ENCODE data around the gene GSPT2.
"Not testable (repeated sequence)": the region's sequence is repeated elsewhere in the genome, so short reads cannot be mapped to it uniquely, and the experiment has no call there.

GSPT2 gene

DNA sequence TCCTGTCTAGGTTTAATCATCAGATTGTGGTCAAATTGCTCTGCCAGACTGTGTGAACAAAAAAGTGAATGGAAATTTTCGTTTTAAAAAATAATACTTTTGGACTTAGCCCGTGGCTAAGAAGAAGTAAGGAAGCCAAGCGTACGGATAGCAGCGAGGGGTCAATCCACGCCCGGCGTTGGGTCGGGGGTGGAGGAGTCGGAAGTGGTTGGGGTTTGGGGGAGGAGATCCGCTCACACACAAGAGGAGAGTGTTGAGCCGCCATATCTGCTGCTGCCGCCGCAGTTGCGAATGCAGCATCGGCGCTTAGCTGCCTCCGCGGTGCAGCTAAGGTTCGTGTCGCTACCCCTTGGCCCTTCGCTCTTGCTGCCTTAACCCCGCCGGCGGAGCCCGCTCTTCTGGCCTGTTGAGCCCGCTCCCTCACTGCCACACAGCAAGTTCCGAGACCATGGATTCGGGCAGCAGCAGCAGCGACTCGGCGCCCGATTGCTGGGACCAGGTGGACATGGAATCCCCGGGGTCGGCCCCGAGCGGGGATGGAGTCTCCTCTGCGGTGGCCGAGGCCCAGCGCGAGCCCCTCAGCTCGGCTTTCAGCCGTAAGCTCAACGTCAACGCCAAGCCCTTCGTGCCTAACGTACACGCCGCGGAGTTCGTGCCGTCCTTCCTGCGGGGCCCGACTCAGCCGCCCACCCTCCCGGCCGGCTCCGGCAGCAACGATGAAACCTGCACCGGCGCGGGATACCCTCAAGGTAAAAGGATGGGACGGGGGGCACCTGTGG is at the start of gene GSPT2:
Gene GSPT2, plus strand, starts transcription at position 264 of the 779 bp plus-strand sequence. Its CDS starts 185 bp downstream, at position 449.
- peak; percentile 83 for DNase-seq

DNA sequence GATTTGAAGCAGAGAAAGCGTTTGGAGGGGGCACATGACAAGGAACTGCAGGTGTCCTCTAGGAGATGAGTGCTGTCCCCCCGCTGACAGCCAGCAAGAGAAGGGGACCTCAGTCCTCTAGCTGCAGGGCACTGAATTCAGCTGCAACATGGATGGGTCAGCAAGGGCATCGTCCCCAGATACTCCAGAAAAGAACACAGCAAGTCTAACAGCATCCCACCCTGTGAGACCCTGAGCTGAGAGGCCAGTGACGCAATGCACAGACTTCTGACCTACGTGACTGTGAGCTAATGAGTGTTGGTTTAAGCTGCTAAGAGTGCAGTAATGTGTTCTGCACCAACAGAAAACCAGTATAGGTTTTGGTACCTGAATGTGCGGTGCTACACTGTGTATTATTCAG is 49.0 kb upstream of the GSPT2 start:
- no peak for DNase-seq

DNA sequence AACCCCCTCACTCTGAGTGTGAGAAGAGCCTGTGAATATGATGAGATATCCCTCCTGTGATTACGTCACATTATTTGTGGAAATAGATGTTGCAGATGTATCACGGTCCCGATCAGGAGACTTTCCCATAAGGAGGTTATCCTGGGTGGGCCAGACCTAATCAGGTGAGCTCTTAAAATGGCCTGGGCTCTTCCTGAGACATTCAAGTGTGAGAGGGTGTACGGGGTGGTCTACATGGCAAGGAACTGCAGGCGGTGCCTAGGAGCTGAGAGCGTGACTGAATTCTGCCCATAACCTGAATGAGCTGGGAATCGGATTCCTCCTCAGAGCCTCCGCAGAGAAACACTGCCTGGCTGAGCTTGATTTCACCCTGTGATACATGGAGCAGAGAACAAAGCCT is 45.8 kb upstream of the GSPT2 start:
- DNase-seq = no peak

DNA sequence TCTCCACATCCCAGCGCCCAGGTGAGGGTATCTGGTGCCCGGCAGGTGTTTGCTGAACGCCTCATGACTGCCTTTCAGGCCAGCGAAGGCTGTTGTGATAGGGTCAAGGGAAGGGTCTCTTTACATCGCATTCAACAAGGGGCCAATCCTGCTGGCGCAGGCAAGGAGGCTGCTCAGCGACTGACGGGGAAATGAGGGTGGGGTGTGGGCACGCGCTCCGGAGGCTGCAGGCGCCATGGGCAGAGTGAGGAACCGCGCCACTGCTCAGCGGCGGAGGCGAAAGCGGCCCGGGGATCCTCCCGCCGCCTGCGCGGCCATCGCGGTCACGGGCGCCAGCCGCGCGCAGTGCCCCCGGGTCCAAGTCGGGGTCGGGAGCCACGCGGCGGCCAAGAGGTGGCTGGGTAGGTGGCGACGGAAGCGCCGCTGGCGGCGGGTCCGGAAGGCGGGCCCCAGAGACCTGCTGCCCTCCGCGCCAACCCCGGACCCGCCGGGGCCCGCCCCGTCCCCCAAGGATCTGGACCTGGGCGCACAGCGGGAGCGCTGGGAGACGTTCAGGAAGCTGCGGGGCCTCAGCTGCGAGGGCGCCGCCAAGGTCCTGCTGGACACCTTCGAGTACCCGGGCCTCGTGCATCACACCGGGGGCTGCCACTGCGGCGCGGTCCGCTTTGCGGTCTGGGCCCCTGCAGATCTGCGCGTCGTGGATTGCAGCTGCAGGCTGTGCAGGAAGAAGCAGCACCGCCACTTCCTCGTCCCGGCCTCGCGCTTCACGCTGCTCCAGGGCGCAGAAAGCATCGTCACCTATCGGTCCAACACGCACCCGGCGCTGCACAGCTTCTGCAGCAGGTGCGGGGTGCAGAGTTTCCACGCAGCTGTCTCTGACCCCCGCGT is 32.7 kb upstream of the GSPT2 start, which contains the start of gene CENPVL1:
Gene CENPVL1, plus strand, starts transcription at position 236 of the 888 bp plus-strand sequence. Its CDS starts 0 bp downstream, at position 236.
- not testable (repeated sequence) for DNase-seq

DNA sequence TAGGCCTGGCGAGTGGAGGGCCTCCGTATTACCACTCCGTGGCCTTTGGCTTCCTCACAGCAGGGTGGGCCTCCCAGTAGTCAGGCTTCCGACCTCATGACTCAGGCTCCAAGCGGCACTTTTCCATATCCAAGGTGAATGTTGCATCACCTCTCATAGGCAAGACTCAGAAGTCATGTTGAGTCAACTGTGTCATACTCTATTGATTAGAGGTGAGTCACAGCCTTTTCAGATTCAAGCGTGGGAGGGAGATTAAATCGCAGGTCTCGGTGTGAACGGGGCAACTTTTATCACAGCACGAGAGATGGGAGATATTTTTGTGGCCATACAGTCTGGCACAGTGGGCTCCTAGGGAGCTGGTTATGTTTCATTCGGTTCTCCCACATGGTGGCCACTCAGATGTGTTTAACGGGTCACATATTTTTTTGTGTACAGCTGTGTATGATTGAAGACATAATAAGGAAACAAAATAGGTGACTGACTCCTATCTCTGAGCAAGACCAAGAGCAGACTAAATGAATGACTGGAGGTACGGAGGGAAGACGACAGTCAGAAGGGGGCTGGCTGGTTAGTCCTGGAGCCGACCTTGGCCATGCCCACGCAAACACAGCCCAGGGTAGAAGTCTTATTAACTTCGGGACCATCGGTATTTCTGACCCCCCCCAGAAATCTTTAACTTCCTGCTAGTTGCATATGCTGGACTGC is 30.1 kb upstream of the GSPT2 start:
- not testable (repeated sequence) for DNase-seq

DNA sequence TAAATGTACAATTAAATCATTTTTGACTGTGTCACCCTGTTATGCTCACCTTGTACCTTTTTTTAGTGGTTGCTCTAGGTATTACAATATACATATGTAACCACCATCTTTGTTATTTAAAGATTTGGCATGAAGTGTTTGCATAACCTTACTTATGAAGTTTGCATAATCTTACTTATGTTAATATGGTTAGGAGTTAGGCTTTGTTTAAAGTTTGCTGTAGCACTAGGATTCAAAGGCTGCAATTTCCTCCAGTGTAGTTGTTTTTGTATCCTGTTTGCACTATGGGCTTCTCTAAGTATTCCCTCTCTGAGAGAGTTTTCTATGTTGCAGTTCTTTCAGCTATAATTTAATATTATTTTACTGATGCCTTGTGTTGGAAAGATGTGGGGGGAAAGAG is 15.0 kb upstream of the GSPT2 start:
- DNase-seq = no peak

DNA sequence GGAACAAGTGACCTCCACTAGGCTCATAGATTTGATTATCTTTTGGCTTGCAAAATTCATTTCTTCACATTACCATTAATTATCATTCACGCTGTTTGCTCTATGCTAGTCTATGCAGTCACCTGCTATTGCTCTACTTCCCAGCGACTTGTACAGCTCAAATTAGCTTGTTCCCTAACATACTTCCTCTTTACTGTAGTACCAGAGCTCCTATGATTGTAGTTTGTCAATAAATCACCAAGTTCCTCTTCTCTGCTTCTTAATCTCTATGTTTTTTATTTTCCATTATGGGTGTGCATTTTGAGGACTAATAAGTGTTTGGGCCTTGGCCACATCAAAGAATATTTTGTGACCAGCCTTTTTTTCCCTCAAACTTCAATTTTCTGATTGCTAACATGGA is 6.2 kb upstream of the GSPT2 start:
- no peak for DNase-seq

DNA sequence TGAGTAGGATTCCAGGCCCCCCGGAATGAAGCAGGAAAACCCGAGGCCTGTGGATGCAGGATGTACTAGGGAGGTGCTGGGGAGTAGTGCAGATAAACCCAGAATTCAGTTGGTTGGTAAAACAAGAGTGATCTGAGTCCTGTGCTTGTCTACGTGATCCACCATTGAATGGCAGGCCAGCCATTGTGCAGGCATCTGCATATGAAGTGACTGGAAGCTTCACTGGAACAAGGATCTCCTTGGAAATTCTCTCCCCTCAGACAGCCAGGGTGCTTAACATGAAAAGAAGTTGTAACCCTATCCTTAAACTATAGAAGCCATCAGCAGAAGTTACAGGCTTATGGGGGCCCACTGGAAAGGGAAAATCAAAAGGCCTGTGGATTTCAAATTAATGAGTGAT is 656 bp upstream of the GSPT2 start:
- no peak for DNase-seq

DNA sequence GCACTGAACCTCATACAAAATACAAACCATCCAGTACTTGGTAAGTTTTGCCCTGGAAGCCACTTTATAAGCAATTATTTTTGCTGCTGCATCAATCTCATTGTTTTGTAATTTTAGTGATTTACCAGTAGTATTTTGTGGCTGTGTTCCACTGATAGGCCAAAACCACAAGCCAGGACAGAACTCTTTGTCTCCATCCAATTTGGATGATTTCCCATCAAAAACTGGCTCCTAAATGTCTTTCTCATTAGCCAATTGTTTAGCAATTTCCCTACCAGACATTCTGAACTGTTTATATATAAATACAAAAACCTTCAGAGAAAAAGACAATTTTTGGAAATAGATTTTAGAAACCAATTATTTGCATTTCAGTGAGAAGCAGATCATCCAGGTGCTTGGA is 4.4 kb downstream of the GSPT2 start:
- DNase-seq = no peak

DNA sequence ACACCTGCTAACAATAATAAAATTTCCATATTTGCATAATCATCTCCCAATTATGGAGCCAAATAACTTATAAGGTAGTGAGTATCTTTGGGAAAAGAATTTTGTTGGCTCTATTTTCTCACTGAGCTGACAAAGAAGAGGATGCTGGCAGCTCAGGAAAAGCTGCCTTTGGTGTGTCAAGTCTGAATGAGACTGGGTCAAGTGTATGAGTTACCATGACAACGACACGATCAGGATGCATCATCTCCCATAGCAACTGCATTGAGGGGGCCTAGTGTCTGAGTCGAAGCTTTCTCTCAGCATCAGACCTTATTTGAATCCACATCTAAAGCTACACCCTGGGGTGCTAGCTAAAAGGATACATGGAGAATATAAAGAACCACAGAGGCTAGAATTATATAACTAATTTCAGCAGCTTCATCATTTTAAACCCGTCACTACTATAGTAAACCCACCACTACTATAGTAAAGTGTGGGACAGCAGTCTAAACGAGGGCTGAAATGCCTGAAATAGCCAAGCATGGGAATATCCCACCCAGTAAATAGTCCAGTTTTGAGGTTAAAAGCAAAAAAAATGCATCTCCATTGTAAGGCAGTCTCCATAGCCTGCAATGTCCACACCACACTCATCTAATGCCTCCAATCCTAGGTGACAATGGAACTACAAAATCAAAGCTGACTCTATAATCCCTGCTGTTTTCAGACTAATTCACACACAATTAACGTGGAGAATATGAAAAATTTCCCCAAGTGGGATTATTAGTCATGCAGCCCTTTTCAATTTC is 16.0 kb downstream of the GSPT2 start:
- no peak for DNase-seq

DNA sequence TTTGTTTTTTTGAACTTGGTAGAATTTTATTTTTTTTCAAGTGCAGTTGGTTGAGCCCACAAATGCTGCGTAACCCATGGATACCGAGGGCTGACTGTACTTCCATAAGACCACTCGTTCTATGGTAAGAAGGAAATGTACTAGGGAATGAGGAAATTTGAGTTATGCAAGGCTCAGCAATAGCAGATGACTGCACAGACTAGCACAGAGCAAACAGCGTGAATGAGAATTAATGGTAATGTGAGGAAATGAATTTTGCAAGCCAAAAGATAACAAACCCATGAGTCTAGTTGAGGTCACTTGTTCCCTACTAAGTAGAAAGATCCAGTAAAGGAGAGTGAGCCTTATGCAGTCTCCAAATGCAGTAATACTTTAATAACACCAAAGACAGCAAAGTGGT is 17.4 kb downstream of the GSPT2 start:
- no peak for DNase-seq

DNA sequence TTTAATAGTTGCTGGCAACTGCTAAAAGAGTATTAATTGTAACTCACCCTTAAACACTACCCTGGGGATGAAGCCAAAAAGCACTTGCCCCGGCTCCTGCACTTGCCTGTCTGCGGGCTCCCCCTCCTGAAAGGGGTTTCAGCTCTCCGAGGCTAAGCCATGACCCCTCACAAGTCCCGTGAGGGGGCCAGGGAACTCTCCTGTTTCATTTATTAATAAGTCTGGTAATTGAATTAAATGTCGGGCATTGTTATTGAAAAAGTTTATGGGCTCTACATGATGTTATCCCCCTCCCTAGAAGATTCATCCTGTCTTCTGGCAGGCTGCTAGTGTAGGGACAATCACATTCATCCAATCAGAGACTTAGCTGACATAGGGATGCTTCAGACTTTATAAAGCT is 23.3 kb downstream of the GSPT2 start:
- DNase-seq = no peak

DNA sequence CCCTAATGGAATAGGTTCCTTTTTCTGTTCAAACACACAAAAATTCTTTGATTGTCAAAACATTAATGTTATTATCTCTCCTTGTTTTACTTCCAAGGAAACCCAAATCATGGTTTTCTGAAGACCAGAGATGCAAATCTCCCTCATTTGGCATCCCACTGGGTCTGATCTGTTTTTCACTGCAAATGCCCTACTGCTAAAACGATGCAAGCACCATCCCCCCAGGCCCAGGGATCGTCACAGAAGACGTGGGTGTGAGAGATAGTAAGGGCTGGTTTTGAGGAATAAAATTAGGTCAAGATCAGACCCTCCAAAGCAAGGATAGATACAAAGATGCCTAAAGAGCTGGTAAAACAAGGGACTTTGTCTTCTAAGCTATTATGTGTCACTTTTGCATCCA is 33.6 kb downstream of the GSPT2 start:
- DNase-seq = no peak

DNA sequence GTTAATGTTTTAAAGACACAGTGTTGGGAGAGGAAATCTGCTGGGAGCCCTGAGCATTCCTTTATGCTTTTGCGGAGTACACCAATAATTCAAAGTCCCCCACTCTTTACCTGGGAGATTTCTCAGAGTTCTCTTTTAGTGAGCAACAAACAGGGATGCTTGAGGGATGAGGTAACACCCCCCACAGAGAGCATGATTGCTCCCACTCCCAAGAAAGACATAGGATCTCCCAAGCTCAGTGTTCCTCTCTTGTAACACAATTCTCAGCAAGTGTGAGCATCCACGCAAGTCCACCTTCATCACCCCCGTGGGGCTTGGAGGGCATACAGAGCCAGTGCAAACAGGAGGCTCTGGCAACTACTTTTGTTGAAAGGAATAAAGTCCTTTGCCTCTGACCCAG is 36.1 kb downstream of the GSPT2 start:
- DNase-seq = no peak

DNA sequence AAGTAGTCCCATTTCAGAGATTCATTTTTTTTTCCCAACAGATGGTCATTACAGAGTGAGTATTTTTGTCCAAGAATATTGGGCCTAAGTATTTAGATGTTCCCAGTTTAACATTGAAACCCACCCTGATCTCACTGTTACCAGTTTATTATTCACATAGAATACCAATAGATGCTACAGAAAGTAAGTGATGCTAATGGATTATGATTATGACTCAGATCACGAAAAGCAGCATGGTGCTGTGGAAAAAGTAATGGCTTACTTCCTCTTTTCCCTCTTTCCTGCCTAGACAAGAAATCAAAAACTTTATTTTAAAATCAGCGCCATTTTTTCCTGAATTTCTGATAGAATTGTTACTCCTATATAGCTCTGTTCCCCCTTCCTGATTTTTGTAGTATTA is 51.9 kb downstream of the GSPT2 start:
- DNase-seq = no peak

Data from left hindlimb (tissue), 1 donor.